SK-N-SH treated with all-trans-retinoic acid at 6 μM for 48 hours (cell line): ENCODE measurements around the gene KIAA1549.

Experiments
- ATAC-seq: fragments of 200-7000 bp; cut with Tn5 transposase; 3 replicates; pipeline ENCODE4 v1.9.1; 2020; ENCODE audit warnings: mild to moderate bottlenecking, moderate library complexity
- ARNTL ChIP-seq: fragments of 450-650 bp; formaldehyde crosslinking; IDR thresholded peaks from 2 replicates; pipeline ENCODE4 v1.5.0; 2020; ENCODE audit warnings: low read depth, mild to moderate bottlenecking, moderate library complexity, borderline replicate concordance
- BACH2 ChIP-seq: fragments of 250-450 bp; sonication (Bioruptor Pico); IDR thresholded peaks from 2 replicates; pipeline ENCODE4 v1.9.0; 2021; ENCODE audit warnings: mild to moderate bottlenecking, borderline replicate concordance
- CREB5 ChIP-seq: fragments of 250-450 bp; sonication (Bioruptor Pico); IDR thresholded peaks from 2 replicates; pipeline ENCODE4 v1.5.1; 2020; ENCODE audit warnings: low read depth, mild to moderate bottlenecking, moderate library complexity
- ESRRG ChIP-seq: fragments of 250-450 bp; sonication (Bioruptor Pico); IDR thresholded peaks from 2 replicates; pipeline ENCODE4 v1.6.1; 2021; ENCODE audit warnings: mild to moderate bottlenecking
- GLIS3 ChIP-seq: fragments of 250-450 bp; sonication (Bioruptor Pico); IDR thresholded peaks from 2 replicates; pipeline ENCODE4 v1.5.0; 2020; ENCODE audit warnings: mild to moderate bottlenecking, moderate library complexity
- ISL1 ChIP-seq: fragments of 250-450 bp; sonication (Bioruptor Pico); IDR thresholded peaks from 2 replicates; pipeline ENCODE4 v2.1.2; 2022; ENCODE audit warnings: mild to moderate bottlenecking, moderate library complexity
- OSR1 ChIP-seq: fragments of 250-450 bp; sonication (Bioruptor Pico); IDR thresholded peaks from 2 replicates; pipeline ENCODE4 v1.8.0; 2022; ENCODE audit warnings: moderate library complexity, mild to moderate bottlenecking, inconsistent platforms
- PATZ1 ChIP-seq: fragments of 250-450 bp; sonication (Bioruptor Pico); IDR thresholded peaks from 2 replicates; pipeline ENCODE4 v1.8.0; 2020; ENCODE audit warnings: mild to moderate bottlenecking, moderate library complexity, borderline replicate concordance
- POU6F1 ChIP-seq: fragments of 250-450 bp; sonication (Bioruptor Pico); IDR thresholded peaks from 2 replicates; pipeline ENCODE4 v1.8.0; 2021; ENCODE audit warnings: low read depth, mild to moderate bottlenecking, moderate library complexity, borderline replicate concordance
- PPARA ChIP-seq: fragments of 250-450 bp; sonication (Bioruptor Pico); IDR thresholded peaks from 2 replicates; pipeline ENCODE4 v1.5.0; 2020; ENCODE audit warnings: mild to moderate bottlenecking, borderline replicate concordance
- RARB ChIP-seq: fragments of 250-450 bp; sonication (Bioruptor Pico); IDR thresholded peaks from 2 replicates; pipeline ENCODE4 v1.8.0; 2021; ENCODE audit warnings: mild to moderate bottlenecking, moderate library complexity
- SNAI2 ChIP-seq: fragments of 250-450 bp; sonication (Bioruptor Pico); IDR thresholded peaks from 2 replicates; pipeline ENCODE4 v1.5.0; 2020; ENCODE audit warnings: mild to moderate bottlenecking, moderate library complexity
- TCF4 ChIP-seq: fragments of 250-450 bp; sonication (Bioruptor Pico); IDR thresholded peaks from 2 replicates; pipeline ENCODE4 v1.8.0; 2021; ENCODE audit warnings: mild to moderate bottlenecking, moderate library complexity, borderline replicate concordance
- TOX ChIP-seq: fragments of 250-450 bp; sonication (Bioruptor Pico); IDR thresholded peaks from 2 replicates; pipeline ENCODE4 v1.8.0; 2021; ENCODE audit warnings: mild to moderate bottlenecking, moderate library complexity, borderline replicate concordance
- TSHZ2 ChIP-seq: fragments of 250-450 bp; sonication (Bioruptor Pico); IDR thresholded peaks from 2 replicates; pipeline ENCODE4 v1.5.0; 2020; ENCODE audit warnings: mild to moderate bottlenecking, moderate library complexity
- ZC3H10 ChIP-seq: fragments of 250-450 bp; sonication (Bioruptor Pico); IDR thresholded peaks from 2 replicates; pipeline ENCODE4 v1.5.1; 2021; ENCODE audit warnings: mild to moderate bottlenecking, moderate library complexity
- ZFP3 ChIP-seq: fragments of 250-450 bp; sonication (Bioruptor Pico); IDR thresholded peaks from 2 replicates; pipeline ENCODE4 v1.5.0; 2020; ENCODE audit warnings: mild to moderate bottlenecking, moderate library complexity
- ZNF565 ChIP-seq: fragments of 450-650 bp; formaldehyde crosslinking; conservative IDR thresholded peaks from 2 replicates; pipeline ENCODE4 v1.5.0; 2020; ENCODE audit warnings: low read depth, mild to moderate bottlenecking, moderate library complexity
- ZNF8 ChIP-seq: fragments of 450-650 bp; formaldehyde crosslinking; IDR thresholded peaks from 2 replicates; pipeline ENCODE4 v1.5.0; 2020; ENCODE audit warnings: mild to moderate bottlenecking, moderate library complexity

KIAA1549 gene

GRCh38 chr7:138924501-138925225 is 56.5 kb downstream of the KIAA1549 start (continued):
- TF ChIP-seq POU6F1 (CRISPR knock-in tag) (no peak), ZNF565 (CRISPR knock-in tag) (no peak)

- no peak for ATAC-seq
- TF ChIP-seq ZC3H10 (CRISPR knock-in tag), result no peak
- no peak for TF ChIP-seq PATZ1 (CRISPR knock-in tag)
- no peak for TF ChIP-seq CREB5
- TF ChIP-seq ZNF565 (CRISPR knock-in tag), result no peak
- no peak for TF ChIP-seq ESRRG (CRISPR knock-in tag)
- TF ChIP-seq SNAI2, result no peak
- TF ChIP-seq ZFP3 (CRISPR knock-in tag), result no peak
- no peak for TF ChIP-seq TSHZ2 (CRISPR knock-in tag)
- no peak for TF ChIP-seq PPARA (CRISPR knock-in tag)
- no peak for TF ChIP-seq TOX (CRISPR knock-in tag)
- TF ChIP-seq ARNTL (CRISPR knock-in tag), result no peak
- no peak for TF ChIP-seq RARB (CRISPR knock-in tag)
- TF ChIP-seq TCF4, result no peak
Observed at GRCh38 chr7:138921277-138921676, 59.9 kb downstream of the KIAA1549 start.

GRCh38 chr7:138919911-138920310 is 61.3 kb downstream of the KIAA1549 start:
- no peak for ATAC-seq
- TF ChIP-seq BACH2 (CRISPR knock-in tag) (no peak), RARB (CRISPR knock-in tag) (no peak), GLIS3 (CRISPR knock-in tag) (no peak), PATZ1 (CRISPR knock-in tag) (no peak), ZNF8 (CRISPR knock-in tag) (no peak), CREB5 (no peak), ESRRG (CRISPR knock-in tag) (no peak), POU6F1 (CRISPR knock-in tag) (no peak), ISL1 (CRISPR knock-in tag) (no peak), SNAI2 (no peak), OSR1 (CRISPR knock-in tag) (no peak), ZFP3 (CRISPR knock-in tag) (no peak), TSHZ2 (CRISPR knock-in tag) (no peak), ARNTL (CRISPR knock-in tag) (no peak)
